ENCODE data around the gene CPNE5.

DNA sequence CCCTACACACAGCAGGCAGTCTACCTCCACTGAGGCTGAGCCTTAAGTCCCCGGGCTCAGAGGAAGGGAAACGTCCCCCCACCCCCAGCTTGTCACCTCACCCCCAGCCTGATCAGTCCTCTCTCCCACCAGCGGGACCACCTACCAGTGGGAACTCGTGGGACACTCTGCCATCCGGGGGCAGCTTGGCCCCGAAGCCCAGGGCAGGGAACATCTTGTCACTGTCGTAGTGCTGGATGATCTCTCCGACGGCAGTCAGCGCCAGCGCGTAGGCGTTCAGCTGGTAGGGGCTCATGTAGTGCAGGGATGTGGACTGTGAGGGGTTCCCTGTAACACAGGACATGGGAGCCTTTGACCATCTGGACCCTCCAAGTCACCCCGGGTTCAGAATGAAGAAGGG, 93.0 kb downstream of the CPNE5 start:
- TF ChIP-seq, protein P1, sequence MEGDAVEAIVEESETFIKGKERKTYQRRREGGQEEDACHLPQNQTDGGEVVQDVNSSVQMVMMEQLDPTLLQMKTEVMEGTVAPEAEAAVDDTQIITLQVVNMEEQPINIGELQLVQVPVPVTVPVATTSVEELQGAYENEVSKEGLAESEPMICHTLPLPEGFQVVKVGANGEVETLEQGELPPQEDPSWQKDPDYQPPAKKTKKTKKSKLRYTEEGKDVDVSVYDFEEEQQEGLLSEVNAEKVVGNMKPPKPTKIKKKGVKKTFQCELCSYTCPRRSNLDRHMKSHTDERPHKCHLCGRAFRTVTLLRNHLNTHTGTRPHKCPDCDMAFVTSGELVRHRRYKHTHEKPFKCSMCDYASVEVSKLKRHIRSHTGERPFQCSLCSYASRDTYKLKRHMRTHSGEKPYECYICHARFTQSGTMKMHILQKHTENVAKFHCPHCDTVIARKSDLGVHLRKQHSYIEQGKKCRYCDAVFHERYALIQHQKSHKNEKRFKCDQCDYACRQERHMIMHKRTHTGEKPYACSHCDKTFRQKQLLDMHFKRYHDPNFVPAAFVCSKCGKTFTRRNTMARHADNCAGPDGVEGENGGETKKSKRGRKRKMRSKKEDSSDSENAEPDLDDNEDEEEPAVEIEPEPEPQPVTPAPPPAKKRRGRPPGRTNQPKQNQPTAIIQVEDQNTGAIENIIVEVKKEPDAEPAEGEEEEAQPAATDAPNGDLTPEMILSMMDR (IDR thresholded peaks at IDR 0.05): no peak
- no peak for TF ChIP-seq EP300 (IDR thresholded peaks at IDR 0.05)

Measured in ovary (tissue), 3 donors.